ENCODE data around the gene PITX2. TPM values are rescaled to one million over a fixed set of nuclear protein-coding genes. Genes with fewer than 3 reads are reported as not detected.

Gene PITX2
- polyA plus RNA-seq, 1 donor from 2014 or later, result not detected

DNA sequence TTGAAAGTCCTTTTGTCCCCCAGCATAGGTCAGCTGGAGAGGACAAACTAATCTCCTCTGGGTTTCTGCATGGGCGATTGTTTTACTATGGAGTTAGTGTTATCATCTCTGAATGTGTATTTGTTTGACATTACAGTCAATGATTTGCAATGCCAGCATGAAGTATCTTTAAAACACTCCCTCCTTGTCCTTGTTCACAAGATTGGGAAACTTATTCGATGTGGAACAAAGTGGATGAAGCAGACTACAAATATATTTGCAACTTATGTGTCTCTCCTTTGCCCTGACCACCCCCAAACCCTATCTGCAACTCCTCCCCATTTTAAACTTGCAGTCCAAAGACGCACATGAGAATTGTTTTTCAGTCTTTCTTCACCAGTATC, 1.5 kb upstream of the PITX2 start:
- H3K4me3 ChIP-seq (ENCODE audit: low read length), result no peak overlapping the region
- no peaks in the 10 kb centered on the region for H3K36me3 ChIP-seq (ENCODE audit: insufficient read depth, low read length)
- no peak overlapping the region for H3K9ac ChIP-seq (ENCODE audit: low read length)
- H4K20me1 ChIP-seq (ENCODE audit: insufficient read depth), result no peaks in the 10 kb centered on the region
- H3K79me2 ChIP-seq (replicated peaks; ENCODE audit: insufficient read depth, low read length), result no peaks in the 10 kb centered on the region
- H2AFZ ChIP-seq (ENCODE audit: low read depth, low read length), result no peak overlapping the region
- TF ChIP-seq SMC3 (conservative IDR thresholded peaks at IDR 0.05; ENCODE audit: poor library complexity), result no peak
- TF ChIP-seq MXI1 (conservative IDR thresholded peaks at IDR 0.05; ENCODE audit: poor library complexity, severe bottlenecking), result no peak
- no peak overlapping the region for H3K4me2 ChIP-seq (ENCODE audit: low read length)
- no peak overlapping the region for H3K27ac ChIP-seq (ENCODE audit: low read length)
- no peaks in the 10 kb centered on the region for H3K9me2 ChIP-seq (ENCODE audit: insufficient read depth, low read length)
- peaks cover 3% of the 10 kb centered on the region for H3K9me3 ChIP-seq (ENCODE audit: low read length)
- H3K27me3 ChIP-seq (ENCODE audit: insufficient read depth, low read depth, low read length), result peaks cover 100% of the 10 kb centered on the region
- H3F3A ChIP-seq (ENCODE audit: insufficient read depth, low read length, poor library complexity, severe bottlenecking), result no peaks in the 10 kb centered on the region

DNA sequence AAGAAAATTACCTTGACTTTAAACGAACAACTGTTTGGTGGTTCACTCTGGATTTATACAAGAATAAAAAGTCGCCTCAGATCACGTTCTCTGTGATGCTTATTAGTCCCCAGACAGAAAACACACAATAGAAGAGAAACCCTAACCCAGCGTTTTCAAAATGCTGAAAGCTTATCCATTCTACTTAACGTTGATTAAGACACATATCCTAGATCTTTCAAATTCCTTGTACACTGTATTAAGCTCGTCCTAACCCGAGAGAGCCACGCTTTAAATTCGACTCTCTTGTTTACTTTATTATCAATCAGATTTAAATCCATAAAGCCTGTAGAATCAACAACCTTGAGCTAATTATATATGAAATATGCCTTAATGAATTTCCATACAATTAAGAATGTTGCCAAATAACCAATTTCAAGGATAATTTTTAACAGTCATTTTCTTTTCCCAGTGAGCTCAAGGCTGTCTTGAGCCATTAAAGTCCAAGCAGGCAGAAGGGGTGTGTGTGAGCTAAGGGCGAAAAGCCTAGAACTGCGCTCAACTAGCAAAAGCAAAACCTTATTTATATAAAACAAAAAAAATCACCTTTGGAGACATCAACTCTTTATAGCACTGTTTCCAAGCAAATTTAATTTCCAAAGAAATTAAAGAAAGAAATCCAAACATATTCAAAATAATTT, 981 bp upstream of the PITX2 start:
- Histone ChIP-seq H3K79me2 (replicated peaks; ENCODE audit: insufficient read depth, low read length) (no peaks in the 10 kb centered on the region), H3K9ac (ENCODE audit: low read length) (no peak overlapping the region), H2AFZ (ENCODE audit: low read depth, low read length) (no peak overlapping the region), H3K36me3 (ENCODE audit: insufficient read depth, low read length) (no peaks in the 10 kb centered on the region), H3K9me2 (ENCODE audit: insufficient read depth, low read length) (no peaks in the 10 kb centered on the region), H3F3A (ENCODE audit: insufficient read depth, low read length, poor library complexity, severe bottlenecking) (no peaks in the 10 kb centered on the region), H4K20me1 (ENCODE audit: insufficient read depth) (no peaks in the 10 kb centered on the region), H3K27me3 (ENCODE audit: insufficient read depth, low read depth, low read length) (peaks cover 100% of the 10 kb centered on the region), H3K4me3 (ENCODE audit: low read length) (no peak overlapping the region), H3K27ac (ENCODE audit: low read length) (no peak overlapping the region), H3K9me3 (ENCODE audit: low read length) (peaks cover 3% of the 10 kb centered on the region), H3K4me2 (ENCODE audit: low read length) (no peak overlapping the region)
- TF ChIP-seq CTCF (IDR thresholded peaks at IDR 0.05; ENCODE audit: poor library complexity, severe bottlenecking) (no peak), SMC3 (conservative IDR thresholded peaks at IDR 0.05; ENCODE audit: poor library complexity) (no peak), POLR2AphosphoS5 (IDR thresholded peaks at IDR 0.05) (peak; percentile 16), MXI1 (conservative IDR thresholded peaks at IDR 0.05; ENCODE audit: poor library complexity, severe bottlenecking) (no peak), EZH2 (IDR thresholded peaks at IDR 0.05; ENCODE audit: borderline replicate concordance, insufficient read depth, low read length, poor library complexity, severe bottlenecking) (no peak), EP300 (conservative IDR thresholded peaks at IDR 0.05; ENCODE audit: poor library complexity, severe bottlenecking) (no peak)
- TF ChIP-seq, protein P1, sequence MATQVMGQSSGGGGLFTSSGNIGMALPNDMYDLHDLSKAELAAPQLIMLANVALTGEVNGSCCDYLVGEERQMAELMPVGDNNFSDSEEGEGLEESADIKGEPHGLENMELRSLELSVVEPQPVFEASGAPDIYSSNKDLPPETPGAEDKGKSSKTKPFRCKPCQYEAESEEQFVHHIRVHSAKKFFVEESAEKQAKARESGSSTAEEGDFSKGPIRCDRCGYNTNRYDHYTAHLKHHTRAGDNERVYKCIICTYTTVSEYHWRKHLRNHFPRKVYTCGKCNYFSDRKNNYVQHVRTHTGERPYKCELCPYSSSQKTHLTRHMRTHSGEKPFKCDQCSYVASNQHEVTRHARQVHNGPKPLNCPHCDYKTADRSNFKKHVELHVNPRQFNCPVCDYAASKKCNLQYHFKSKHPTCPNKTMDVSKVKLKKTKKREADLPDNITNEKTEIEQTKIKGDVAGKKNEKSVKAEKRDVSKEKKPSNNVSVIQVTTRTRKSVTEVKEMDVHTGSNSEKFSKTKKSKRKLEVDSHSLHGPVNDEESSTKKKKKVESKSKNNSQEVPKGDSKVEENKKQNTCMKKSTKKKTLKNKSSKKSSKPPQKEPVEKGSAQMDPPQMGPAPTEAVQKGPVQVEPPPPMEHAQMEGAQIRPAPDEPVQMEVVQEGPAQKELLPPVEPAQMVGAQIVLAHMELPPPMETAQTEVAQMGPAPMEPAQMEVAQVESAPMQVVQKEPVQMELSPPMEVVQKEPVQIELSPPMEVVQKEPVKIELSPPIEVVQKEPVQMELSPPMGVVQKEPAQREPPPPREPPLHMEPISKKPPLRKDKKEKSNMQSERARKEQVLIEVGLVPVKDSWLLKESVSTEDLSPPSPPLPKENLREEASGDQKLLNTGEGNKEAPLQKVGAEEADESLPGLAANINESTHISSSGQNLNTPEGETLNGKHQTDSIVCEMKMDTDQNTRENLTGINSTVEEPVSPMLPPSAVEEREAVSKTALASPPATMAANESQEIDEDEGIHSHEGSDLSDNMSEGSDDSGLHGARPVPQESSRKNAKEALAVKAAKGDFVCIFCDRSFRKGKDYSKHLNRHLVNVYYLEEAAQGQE (IDR thresholded peaks at IDR 0.05; ENCODE audit: borderline replicate concordance), result no peak
